Fibroblast of lung (primary cell): ENCODE results near the gene TAP1. TPM values are rescaled to one million over a fixed set of nuclear protein-coding genes. Genes with fewer than 3 reads are reported as not detected.
"Not testable (repeated sequence)": the region's sequence is repeated elsewhere in the genome, so short reads cannot be mapped to it uniquely, and the experiment has no call there.

Source experiments
- DNase-seq, 2 donors: peaks; one replicate each; pipeline versions ENCODE4 v3.0.0 to v3.0.0-alpha.2; 2010; ENCODE audit warnings: low read depth in 2 of 2
- H2AFZ ChIP-seq: 2 replicates; pipeline ENCODE4 v1.5.1; 2012; ENCODE audit warnings: low read length, control low read depth, inconsistent platforms
- H3K27ac ChIP-seq: 2 replicates; pipeline ENCODE4 v1.5.1; 2011; ENCODE audit warnings: low read length, control low read depth; ENCODE audit not compliant: insufficient read depth
- H3K27me3 ChIP-seq: 2 replicates; pipeline ENCODE4 v1.5.1; 2011; ENCODE audit warnings: mild to moderate bottlenecking, low read length; ENCODE audit not compliant: control insufficient read depth, insufficient read depth
- H3K36me3 ChIP-seq: 2 replicates; pipeline ENCODE4 v1.5.1; 2011; ENCODE audit warnings: low read length; ENCODE audit not compliant: control insufficient read depth, insufficient read depth
- H3K4me1 ChIP-seq: 2 replicates; pipeline ENCODE4 v1.5.1; 2011; ENCODE audit warnings: low read length; ENCODE audit not compliant: control insufficient read depth, insufficient read depth; ENCODE audit errors: extremely low read depth
- H3K4me2 ChIP-seq: 2 replicates; pipeline ENCODE4 v1.5.1; 2011; ENCODE audit warnings: low read length, control low read depth; ENCODE audit not compliant: insufficient read depth; ENCODE audit errors: extremely low read depth
- H3K4me3 ChIP-seq, 4 experiments: fragments of 200-600 bp in 1 of 4; sonication (generic) in 1 of 4; replicated peaks in 1 of 4; 2 replicates each; pipeline ENCODE4 v1.5.1; 2011 to 2016; ENCODE audit warnings: low read length in 4 of 4, low read depth in 3 of 4, mild to moderate bottlenecking in 3 of 4, control low read depth in 2 of 4, inconsistent platforms in 1 of 4, mixed read lengths in 1 of 4; ENCODE audit not compliant: insufficient read depth in 1 of 4; ENCODE audit errors: control extremely low read depth in 1 of 4
- H3K79me2 ChIP-seq: 2 replicates; pipeline ENCODE4 v1.5.1; 2012; ENCODE audit warnings: mild to moderate bottlenecking, low read length, inconsistent platforms; ENCODE audit not compliant: control insufficient read depth, insufficient read depth
- H3K9ac ChIP-seq: 2 replicates; pipeline ENCODE4 v1.5.1; 2011; ENCODE audit warnings: mild to moderate bottlenecking, low read length, control low read depth; ENCODE audit not compliant: insufficient read depth
- H3K9me3 ChIP-seq: 2 replicates; pipeline ENCODE4 v1.5.1; 2012; ENCODE audit warnings: low read depth, low read length; ENCODE audit not compliant: control insufficient read depth, insufficient read depth
- H4K20me1 ChIP-seq: 2 replicates; pipeline ENCODE4 v1.5.1; 2011; ENCODE audit warnings: low read length; ENCODE audit not compliant: control insufficient read depth, insufficient read depth; ENCODE audit errors: extremely low read depth
- EZH2 ChIP-seq: IDR thresholded peaks from 2 replicates; pipeline ENCODE4 v1.5.1; 2012; ENCODE audit warnings: low read length, control low read depth, mild to moderate bottlenecking; ENCODE audit errors: missing control alignments
- polyA plus RNA-seq, 2 donors: library from polyadenylated mRNA; depleted of rRNA in 1 of 2; stranded (reverse) in 1 of 2; unstranded in 1 of 2; fragments of >200 nt; gene quantifications; 2 replicates each; pipeline ENCODE4 v1.2.1, GENCODE V29; 2011 to 2012; ENCODE audit warnings: missing spikeins in 1 of 2
- total RNA-seq: library from RNA; depleted of rRNA; stranded (reverse); fragments of >200 nt; gene quantifications from 2 replicates; pipeline ENCODE4 v1.2.1, GENCODE V29; 2014
- TF ChIP-seq, protein P1 (sequence below), 2 donors: IDR thresholded peaks in 1 of 2; conservative IDR thresholded peaks in 1 of 2; 1 replicate in 1 of 2; 2 replicates in 1 of 2; pipeline ENCODE4 v1.5.1; 2011 to 2012; ENCODE audit warnings: low read length in 2 of 2, control low read depth in 1 of 2, inconsistent platforms in 1 of 2, low read depth in 1 of 2, mild to moderate bottlenecking in 1 of 2

TAP1 gene
- total and polyA plus RNA-seq, 2 donors (not counting 1 experiment from before 2014, with no cell fraction given): 31.4 to 107 TPM

GRCh38 chr6:32809171-32809570, 44.3 kb downstream of the TAP1 start:
- no peaks in the 10 kb centered on the region for H3K4me1 ChIP-seq
- H2AFZ ChIP-seq: no peak overlapping the region
- DNase-seq: no peak
- H3K4me3 ChIP-seq: no peak overlapping the region
- TF ChIP-seq EZH2: no peak
- TF ChIP-seq, protein P1, sequence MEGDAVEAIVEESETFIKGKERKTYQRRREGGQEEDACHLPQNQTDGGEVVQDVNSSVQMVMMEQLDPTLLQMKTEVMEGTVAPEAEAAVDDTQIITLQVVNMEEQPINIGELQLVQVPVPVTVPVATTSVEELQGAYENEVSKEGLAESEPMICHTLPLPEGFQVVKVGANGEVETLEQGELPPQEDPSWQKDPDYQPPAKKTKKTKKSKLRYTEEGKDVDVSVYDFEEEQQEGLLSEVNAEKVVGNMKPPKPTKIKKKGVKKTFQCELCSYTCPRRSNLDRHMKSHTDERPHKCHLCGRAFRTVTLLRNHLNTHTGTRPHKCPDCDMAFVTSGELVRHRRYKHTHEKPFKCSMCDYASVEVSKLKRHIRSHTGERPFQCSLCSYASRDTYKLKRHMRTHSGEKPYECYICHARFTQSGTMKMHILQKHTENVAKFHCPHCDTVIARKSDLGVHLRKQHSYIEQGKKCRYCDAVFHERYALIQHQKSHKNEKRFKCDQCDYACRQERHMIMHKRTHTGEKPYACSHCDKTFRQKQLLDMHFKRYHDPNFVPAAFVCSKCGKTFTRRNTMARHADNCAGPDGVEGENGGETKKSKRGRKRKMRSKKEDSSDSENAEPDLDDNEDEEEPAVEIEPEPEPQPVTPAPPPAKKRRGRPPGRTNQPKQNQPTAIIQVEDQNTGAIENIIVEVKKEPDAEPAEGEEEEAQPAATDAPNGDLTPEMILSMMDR (conservative IDR thresholded peaks at IDR 0.05 in 1 of 2, IDR thresholded peaks at IDR 0.05 in 1 of 2; ENCODE audit: low read depth in 1 of 2, low read length in 2 of 2): no peak
- H3K27me3 ChIP-seq: no peaks in the 10 kb centered on the region
- H3K36me3 ChIP-seq: no peaks in the 10 kb centered on the region
- no peaks in the 10 kb centered on the region for H3K9me3 ChIP-seq
- no peaks in the 10 kb centered on the region for H4K20me1 ChIP-seq
- no peak overlapping the region for H3K4me2 ChIP-seq
- H3K27ac ChIP-seq: no peak overlapping the region
- no peak overlapping the region for H3K9ac ChIP-seq
- H3K79me2 ChIP-seq: no peaks in the 10 kb centered on the region

- TF ChIP-seq, protein P1 (conservative IDR thresholded peaks at IDR 0.05 in 1 of 2, IDR thresholded peaks at IDR 0.05 in 1 of 2; ENCODE audit: low read depth in 1 of 2, low read length in 2 of 2): no peak
- TF ChIP-seq EZH2: no peak
Measured at GRCh38 chr6:32807020-32807580, 46.4 kb downstream of the TAP1 start.

GRCh38 chr6:32805404-32805803, 48.1 kb downstream of the TAP1 start:
- not testable (repeated sequence) for H2AFZ ChIP-seq, H3K9me3 ChIP-seq, H3K4me2 ChIP-seq, H3K9ac ChIP-seq, H3K4me1 ChIP-seq, H4K20me1 ChIP-seq, H3K27me3 ChIP-seq, H3K4me3 ChIP-seq, DNase-seq, H3K36me3 ChIP-seq, H3K79me2 ChIP-seq, H3K27ac ChIP-seq

More at GRCh38 chr6:32807020-32807580, 46.4 kb downstream of the TAP1 start:
- Histone ChIP-seq H4K20me1 (no peaks in the 10 kb centered on the region), H3K4me2 (no peak overlapping the region), H3K9ac (no peak overlapping the region), H3K27ac (no peak overlapping the region), H3K4me1 (no peaks in the 10 kb centered on the region), H3K27me3 (no peaks in the 10 kb centered on the region), H3K79me2 (no peaks in the 10 kb centered on the region), H3K9me3 (no peaks in the 10 kb centered on the region), H3K4me3 (no peak overlapping the region), H2AFZ (no peak overlapping the region), H3K36me3 (no peaks in the 10 kb centered on the region)
- DNase-seq: no peak
